ENCODE measurements around the gene CHAF1A.

GRCh38 chr19:4492337-4493103, 90.1 kb downstream of the CHAF1A start:
- TF ChIP-seq CTCF (conservative IDR thresholded peaks at IDR 0.05 in 1 of 2, IDR thresholded peaks at IDR 0.05 in 1 of 2; ENCODE audit: low read depth in 1 of 2, low read length in 2 of 2) (no peak), EZH2 (IDR thresholded peaks at IDR 0.05; ENCODE audit: low read length, missing control alignments) (no peak)
